Measurements from ENCODE around the gene PMFBP1. TPM values are rescaled to one million over a fixed set of nuclear protein-coding genes. Genes with fewer than 3 reads are reported as not detected.
"Not testable (repeated sequence)": the region's sequence is repeated elsewhere in the genome, so short reads cannot be mapped to it uniquely, and the experiment has no call there.

PMFBP1 gene
- total RNA-seq, 1 donor from 2014 or later: 1.2 TPM

GRCh38 chr16:72105978-72106377, 66.0 kb downstream of the PMFBP1 start:
- DNase-seq (ENCODE audit: low read depth): no peak

DNA sequence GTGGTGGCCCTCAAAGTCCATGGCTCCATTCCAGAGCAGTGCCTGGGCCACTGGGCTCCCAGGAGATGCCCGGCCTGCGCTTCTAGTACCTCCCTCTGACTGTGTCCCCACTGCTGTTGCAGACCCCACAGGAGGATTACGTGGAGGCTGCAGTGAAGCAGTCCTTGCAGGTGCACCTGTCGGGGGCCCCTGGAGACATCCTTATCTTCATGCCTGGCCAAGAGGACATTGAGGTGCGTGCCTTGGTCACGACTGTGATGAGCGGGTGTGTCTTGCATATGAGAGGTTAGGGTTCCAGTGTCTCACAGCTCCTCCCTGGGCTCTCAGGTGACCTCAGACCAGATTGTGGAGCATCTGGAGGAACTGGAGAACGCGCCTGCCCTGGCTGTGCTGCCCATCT, 67.0 kb downstream of the PMFBP1 start:
- DNase-seq (ENCODE audit: low read depth): no peak

- no peak for DNase-seq (ENCODE audit: low read depth)
These were observed 70.8 kb downstream of the PMFBP1 start for GRCh38 chr16:72101195-72101594.

DNA sequence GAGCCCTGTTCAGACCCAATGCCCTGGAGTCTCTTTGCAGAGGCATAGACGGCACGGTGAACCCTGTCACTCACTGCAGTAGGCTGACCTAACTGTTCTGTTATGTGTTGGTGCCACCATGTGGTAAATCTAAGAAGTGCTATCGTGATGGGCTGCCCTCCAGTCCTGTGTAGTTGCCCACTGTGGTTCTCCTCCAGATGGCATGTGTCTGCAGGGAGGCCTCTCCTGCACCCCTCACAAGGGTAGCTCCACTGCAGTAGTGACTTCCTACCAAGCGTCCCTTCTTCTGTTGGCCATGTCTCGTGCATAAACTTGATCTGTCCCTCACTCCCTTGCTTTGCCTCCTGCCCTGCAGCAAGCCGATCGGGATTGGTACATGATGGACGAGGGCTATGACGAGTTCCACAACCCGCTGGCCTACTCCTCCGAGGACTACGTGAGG, 72.6 kb downstream of the PMFBP1 start:
- peak; percentile 52 for DNase-seq (ENCODE audit: low read depth)

DNA sequence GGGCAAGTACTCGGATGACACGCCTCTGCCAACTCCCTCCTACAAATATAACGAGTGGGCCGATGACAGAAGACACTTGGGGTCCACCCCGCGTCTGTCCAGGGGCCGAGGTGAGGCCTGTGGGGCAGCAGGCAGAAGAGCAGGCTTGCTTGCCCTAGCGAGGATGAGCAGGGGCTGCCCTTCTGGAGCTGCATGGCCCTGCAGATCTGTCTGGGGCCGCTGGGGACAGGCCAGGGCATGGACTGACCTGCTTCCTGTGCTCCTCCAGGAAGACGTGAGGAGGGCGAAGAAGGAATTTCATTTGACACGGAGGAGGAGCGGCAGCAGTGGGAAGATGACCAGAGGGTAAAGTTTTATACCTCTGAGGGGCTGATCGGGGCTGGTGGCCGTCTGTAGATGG, 73.0 kb downstream of the PMFBP1 start:
- DNase-seq (ENCODE audit: low read depth): no peak

DNA sequence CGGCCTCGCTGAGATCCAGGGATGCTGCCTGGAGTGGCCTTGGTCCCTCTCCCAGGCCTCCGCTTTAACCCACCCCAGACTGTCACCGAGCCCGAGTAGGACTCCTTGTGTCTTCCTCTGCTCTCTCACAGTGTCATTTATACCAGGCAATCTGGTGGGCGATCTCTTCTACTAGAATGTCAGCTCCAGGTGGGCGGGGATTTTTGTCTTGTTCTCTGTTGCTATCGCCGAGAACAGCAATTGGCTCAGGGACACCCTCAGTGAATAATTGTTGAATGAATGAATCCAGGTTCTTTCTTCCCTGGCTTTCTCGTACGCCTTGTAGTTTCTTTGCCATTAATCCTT, 77.7 kb downstream of the PMFBP1 start:
- no peak for DNase-seq (ENCODE audit: low read depth)

- peak; percentile 99 for DNase-seq (ENCODE audit: low read depth)
These were observed 78.3 kb downstream of the PMFBP1 start, which contains the start of the genes DHX38 and TXNL4B for GRCh38 chr16:72093448-72094265. Gene DHX38, plus strand, starts transcription at chr16:72093847. Its CDS starts 2,311 bp downstream, at chr16:72096158. Gene TXNL4B, minus strand, starts transcription at chr16:72093620. Its CDS starts 2,871 bp downstream, at chr16:72090749.

DNA sequence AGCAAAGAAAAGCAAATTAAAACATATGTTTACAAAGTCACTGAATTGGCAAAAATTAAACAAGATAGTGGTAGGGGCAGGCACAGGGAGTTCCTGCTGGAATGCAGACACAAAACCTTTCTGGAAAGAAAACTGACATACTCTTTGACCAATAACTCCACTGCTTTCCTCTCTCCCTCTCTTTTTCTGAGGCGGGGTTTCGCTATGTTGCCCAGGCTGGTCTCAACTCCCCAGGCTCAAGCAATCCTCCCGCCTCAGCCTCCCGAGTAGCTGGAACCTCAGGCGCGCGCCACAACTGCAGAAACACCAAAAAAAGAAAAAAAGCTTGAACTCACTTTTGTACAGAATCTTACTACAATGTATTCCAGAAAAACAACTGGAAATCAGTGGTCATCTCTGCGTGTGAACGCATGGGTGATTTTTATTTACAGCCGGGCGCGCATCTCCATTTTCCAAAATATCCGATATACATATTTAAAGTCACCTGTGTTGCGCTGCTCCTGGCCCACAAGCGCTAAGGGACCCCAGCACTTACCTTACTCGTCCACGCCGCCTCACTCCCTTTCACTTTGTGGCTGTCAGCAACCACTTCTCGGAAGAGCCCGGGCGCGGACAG, 79.0 kb downstream of the PMFBP1 start:
- peak; percentile 63 for DNase-seq (ENCODE audit: low read depth)

GRCh38 chr16:72091217-72091616, 80.7 kb downstream of the PMFBP1 start:
- DNase-seq (ENCODE audit: low read depth): no peak

GRCh38 chr16:72085002-72085401, 87.0 kb downstream of the PMFBP1 start:
- DNase-seq (ENCODE audit: low read depth): no peak

- DNase-seq (ENCODE audit: low read depth): no peak
These were observed 87.5 kb downstream of the PMFBP1 start for GRCh38 chr16:72084445-72084844.

- peak; percentile 92 for DNase-seq (ENCODE audit: low read depth)
These were observed 88.1 kb downstream of the PMFBP1 start for GRCh38 chr16:72083778-72084404.

- DNase-seq (ENCODE audit: low read depth): not testable (repeated sequence)
These were observed 94.8 kb downstream of the PMFBP1 start for GRCh38 chr16:72076991-72077706.

GRCh38 chr16:72075067-72075466, 96.9 kb downstream of the PMFBP1 start:
- not testable (repeated sequence) for DNase-seq (ENCODE audit: low read depth)

- no peak for DNase-seq (ENCODE audit: low read depth)
These were observed 98.3 kb downstream of the PMFBP1 start for GRCh38 chr16:72073560-72074230.

- DNase-seq (ENCODE audit: low read depth): no peak
These were observed 99.2 kb downstream of the PMFBP1 start for GRCh38 chr16:72072514-72073342.
